HG03575 (cell line): ENCODE data around the gene BPIFB2.

Experiments
- ATAC-seq: cut with Tn5 transposase; IDR thresholded peaks from one replicate; pipeline ENCODE4 v1.9.1; 2021; ENCODE audit not compliant: unreplicated experiment, insufficient number of reproducible peaks, low FRiP score; ENCODE audit errors: extremely low read depth

BPIFB2 gene

DNA sequence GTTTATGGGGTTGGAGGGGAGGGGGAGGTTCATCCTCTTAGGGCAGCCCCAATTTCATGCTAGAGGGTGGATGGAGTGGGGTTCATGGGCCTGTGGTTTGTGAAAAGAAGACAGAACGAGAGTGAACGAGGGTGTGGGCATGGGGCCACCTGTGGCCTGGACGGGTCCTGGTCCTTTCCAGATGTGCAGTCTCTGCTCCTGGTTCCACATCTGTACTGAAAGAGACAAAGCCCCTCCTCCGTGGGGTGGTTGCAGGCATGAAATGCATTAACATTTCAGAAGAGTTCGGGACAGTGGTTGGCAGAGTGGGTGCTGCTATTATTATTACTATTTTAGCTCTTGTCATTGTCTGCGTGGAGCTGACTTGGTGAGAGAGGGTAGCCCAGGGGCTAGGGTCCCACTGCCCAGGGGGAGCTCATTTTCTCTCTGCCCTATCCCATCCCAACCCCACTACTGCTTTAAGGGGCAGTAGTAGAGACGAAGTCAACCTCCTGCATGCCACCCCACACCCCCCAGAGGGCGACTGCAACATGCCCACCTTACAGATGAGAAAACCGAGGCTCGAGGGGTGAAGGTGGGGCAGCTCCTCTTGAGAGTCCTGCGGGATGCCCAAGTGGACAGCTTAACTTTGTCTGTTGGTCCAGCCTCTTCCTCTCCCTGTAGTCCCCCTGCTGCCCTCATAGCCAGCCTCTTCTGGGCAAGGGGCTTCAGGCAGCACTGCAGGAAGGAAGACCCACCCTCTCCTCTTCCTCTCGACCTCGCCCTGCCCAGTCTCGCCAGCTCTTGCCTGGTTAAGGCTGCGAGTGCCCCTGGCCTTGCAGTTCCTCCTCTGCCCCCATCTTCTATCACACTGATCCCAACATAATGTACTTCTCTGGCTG lies 8.4 kb downstream of the BPIFB2 start:
- ATAC-seq: no peak

DNA sequence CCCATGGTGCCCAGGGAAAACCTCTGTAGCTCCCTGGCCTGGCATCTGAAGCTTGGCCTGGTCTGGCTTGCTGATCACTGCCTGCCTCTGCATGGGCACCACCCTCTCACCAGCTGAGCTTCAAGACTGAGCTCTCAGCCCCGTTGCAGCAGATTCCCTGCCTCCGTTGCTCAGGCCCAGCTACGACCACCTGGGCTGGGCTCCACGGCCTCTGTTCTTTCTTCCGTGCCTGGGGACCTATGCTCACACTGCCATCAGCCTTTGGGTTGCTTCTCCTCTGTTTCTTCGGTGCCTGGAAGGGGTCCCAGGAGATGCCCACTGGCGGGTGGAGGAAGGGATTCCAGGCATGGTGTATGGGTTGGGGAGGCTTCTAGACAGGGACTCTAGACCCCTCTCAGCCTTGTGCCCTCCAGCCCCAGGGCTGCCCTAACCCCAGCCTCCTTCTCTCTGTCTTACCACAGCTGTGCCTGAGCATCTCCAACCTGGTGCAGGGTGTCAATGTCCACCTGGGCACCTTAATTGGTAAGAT lies 9.1 kb downstream of the BPIFB2 start:
- ATAC-seq: no peak

DNA sequence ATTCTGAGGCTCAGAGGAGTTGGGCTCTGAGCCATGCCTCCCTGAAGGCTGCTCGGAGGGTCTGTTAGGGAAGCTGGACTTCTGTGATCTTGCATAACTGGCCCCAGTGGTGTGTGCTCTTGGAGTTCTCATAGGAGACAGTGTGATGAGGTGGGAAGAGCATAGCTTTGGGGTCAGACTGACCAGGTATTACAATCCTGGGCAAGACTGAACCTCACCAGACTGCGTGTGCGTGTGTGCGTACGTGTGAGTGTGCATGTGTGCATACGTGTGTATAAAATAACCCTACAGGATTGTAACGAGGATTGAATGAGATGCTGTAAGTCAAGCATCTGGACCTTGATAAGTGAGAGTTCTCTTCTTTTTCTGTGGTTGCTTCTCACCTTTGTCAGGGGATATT lies 10.0 kb downstream of the BPIFB2 start:
- no peak for ATAC-seq

DNA sequence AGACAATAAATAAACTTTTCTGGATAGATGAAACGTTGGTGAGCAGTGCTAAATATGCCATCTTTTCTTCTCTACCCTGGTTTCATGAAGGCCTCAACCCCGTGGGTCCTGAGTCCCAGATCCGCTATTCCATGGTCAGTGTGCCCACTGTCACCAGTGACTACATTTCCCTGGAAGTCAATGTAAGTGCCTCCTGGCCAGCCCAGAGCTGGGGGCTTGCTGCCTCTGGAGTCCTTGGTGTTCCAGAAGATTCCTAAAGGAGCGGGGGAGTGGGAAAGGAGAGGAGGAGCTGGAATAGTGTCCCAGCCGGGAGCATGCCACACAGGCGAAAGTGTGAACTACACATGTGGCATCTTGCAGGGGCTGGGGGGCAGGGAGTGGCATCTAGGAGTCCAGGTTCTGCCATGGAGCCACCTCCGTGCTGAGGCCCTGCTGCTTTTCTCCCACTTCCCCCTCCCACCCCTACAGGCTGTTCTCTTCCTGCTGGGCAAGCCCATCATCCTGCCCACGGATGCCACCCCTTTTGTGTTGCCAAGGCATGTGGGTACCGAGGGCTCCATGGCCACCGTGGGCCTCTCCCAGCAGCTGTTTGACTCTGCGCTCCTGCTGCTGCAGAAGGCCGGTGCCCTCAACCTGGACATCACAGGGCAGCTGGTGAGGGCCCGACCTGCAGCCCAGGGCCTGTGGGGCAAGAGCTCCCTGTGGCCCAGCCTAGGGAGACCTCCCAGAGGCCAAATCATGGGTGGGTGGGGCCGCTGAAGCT lies 10.8 kb downstream of the BPIFB2 start:
- no peak for ATAC-seq

DNA sequence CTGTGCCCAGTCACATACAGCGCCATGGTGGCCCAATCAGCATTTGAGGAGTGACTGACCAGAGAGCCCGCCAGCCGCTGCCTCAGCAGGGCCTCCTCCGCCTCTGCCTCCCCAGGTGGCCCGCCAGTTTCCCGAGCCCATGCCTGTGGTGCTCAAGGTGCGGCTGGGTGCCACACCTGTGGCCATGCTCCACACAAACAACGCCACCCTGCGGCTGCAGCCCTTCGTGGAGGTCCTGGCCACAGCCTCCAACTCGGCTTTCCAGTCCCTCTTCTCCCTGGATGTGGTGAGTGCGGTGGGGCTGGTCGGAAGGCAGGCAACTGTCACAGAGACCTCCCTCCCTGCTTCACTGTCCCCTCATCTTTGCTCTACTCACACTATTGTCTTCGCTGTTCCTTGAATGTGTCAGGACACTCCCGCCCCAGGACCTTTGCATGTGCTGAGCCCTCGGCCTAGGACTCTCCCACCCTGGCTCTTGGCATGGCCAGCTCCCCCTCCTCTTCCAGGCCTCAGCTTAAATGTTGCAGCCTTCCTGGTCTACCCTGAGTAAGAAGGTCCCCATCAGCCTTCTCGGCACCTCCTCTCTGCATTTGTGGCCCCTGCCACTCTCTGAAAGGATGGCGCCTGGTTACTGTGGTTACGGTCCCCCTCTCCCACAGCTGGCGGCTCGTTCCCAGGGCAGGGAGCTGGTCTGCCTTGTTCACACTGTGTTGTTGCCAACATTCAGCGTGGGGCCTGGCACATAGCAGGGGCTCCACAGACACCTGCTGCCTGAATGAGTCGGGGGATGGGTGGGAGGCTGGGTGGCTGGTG lies 12.2 kb downstream of the BPIFB2 start:
- ATAC-seq: no peak

DNA sequence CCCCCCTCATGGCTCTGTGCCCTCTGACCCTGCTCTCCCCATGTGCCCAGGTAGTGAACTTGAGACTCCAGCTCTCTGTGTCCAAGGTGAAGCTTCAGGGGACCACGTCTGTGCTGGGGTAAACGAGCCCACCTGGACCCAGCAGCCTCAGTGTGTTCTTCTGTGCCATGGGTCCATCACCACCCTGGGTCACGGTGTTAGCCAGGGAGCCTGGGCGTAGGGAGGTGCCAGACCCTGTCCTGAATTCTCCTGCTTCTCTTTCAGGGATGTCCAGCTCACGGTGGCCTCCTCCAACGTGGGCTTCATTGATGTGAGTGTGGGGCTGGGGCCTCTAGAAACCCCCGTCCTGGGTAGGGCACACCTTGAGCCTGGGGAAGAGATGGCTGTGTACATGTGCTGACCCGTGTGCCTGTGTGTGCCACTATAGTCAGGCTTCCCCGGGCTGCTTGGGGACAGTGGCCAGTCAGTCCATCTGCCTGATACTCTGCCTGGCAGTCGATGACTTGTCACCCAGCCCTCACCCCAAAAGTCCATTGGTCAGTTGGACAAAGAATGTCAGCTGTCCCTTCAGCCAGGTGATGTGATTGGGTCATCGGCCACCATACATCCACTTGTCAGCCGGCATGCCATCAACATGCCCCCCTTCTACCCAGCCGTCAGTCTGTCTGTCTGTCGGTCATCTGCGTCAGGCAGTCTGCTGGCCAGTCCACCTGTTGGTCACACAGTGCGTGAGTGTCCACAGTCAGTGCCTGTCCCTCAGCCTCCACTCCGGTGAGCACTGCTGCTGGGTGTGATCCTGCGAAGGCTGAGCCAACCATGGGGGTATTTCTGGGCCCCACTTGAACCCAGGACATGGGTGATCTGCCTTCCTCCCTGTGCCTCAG lies 13.0 kb downstream of the BPIFB2 start:
- ATAC-seq: no peak

DNA sequence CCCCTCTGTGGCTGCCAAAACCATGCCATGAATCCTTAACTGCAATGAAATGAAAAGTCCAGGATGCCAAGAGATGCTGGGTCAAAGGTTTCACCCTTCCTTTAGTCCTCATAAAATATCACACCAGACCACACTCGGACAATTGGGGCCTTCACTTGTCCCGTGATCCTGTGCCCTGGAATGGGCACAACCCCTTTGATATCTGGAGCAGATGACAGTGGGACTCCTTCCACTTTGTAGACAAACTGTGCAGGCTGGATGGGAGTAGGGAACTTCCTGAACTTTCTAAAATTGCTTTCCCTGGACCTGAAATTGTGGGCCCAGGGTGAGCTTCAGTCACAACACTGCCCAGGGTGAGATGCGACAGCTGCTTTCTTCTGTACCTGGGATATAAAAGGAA lies 14.4 kb downstream of the BPIFB2 start:
- ATAC-seq: no peak

DNA sequence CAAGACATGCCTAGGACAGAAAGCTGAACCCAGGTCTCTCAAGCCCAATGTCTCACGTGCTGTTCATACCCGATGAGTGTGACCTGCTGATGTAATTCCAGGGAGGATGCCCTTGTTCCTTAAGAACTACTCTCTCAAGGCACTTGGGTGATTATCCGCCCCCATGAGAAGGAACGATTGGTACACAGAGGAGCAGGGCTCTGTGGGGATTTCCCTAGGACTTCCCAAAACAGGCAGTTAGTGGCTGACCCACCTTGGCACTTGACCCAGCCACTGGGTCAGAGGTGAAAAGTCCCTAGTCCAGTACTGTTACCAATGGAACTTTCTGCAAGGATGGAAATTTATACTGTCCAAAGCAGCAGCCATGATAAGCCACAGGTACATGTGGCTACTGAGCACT lies 14.8 kb downstream of the BPIFB2 start:
- no peak for ATAC-seq

DNA sequence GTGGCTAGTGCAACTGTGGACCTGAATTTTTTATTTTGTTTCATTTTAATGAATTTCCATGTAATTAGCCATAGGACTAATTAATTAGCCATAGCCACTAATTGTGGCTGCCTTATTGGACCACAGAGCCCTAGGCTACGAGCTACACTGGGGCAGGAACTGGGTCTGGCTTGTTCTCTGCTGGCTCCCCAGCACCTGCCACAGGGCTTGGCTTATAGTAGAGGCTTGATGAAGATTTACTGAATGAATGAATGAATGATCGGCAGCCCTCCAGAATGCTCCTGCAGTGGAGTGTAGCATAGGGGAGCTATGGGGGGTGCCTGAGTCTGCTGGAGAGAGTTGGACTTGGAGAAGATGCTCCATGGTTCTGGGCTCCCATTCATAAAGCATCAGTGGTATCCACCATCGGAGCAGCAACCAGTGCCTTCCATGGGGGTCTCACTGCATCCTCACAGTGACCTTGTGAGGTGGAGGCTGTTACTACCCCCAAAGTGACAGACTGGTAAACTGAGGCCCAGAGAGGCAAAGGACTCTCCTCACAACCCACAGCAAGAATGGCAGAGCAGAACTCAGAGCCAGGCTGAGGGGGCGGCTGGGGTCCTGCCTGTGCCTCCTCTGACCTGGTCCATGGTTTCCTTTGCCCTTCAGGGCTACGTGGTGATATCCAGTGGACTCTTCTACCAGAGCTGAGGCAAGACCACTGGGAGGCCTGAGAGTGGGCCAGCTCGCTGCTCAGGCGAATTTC lies 15.4 kb downstream of the BPIFB2 start:
- ATAC-seq: no peak

DNA sequence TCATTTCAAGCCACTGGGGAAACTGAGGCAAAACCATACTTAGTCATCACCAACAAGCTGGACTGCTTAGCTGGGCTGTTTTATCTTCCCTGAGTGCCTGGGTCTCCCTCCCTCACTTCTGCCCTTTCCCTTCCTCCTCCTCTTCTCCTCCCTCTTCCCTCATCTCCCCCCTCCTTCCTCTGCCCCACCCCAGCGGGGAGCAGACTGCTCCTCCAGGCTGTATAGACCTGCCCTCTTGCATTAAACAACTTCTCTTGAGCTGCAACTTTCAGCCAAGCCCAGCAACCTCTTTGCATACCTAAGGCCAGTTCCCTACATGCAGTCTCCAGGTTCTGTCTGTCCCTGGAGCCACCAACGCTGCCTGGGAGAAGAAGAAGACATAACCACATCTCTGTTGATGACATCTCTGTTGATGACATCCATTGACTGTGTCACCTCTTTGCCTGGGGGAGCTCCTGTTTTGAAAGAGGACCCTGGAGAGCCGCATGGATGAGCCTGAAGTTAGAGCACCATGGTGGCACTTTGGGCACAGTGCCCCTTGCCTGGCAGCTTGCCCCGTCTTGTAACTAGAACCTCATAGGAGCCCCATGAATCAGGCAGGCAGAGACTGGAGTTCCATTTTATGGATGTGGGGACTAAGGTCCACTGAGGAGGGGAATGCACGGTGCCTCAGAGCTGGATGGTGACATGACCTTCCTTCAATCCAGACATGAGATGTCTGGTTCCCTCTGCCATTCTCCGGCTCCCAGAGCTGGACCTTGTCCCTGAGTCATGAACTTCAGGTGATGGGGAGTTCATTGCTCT lies 16.1 kb downstream of the BPIFB2 start:
- ATAC-seq: no peak

DNA sequence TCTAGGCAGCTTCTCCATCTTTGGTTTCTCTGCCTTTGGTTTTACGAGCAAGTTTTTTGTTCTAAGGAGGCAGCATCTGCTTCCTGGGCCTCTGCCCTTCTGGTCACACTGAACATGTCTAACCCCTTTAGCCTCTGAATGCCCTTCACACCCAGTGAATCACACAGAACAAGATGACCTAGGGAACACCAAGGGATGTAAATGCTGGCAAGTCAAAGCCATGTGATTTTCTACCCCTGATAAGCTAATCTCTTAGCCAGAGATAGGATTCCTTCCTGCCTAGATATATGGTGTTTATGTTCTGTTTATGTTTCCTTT lies 16.7 kb downstream of the BPIFB2 start:
- ATAC-seq: no peak

DNA sequence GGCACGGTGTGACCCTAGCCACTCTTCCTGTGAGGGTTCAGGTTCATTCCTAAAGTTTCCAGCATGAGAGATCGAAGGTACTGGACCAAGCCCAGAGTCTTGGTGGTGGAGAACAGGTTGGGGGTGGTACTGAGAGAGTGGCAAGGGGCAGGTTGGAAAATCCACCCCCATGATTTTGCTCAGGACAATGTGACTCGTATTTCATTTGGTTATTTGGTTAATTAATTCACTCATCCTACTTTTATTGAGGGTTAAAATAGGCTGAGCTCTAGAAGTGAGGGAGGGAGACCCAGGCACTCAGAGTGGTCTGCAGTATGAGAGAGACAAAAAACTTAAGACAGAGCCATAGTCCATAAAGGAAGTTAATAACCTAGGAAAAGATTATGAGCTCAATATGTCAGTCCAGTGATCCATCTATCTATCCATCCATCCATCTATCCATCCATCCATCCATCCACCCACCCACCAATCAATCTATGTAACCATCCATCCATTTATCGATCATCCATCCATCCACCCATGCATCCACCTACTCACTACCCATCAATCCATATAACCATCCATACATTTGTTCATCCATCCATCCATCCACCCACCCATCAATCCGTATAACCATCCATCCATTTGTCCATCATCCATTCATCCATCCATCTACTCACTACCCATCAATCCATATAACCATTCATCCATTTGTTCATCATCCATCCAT lies 17.3 kb downstream of the BPIFB2 start:
- no peak for ATAC-seq

DNA sequence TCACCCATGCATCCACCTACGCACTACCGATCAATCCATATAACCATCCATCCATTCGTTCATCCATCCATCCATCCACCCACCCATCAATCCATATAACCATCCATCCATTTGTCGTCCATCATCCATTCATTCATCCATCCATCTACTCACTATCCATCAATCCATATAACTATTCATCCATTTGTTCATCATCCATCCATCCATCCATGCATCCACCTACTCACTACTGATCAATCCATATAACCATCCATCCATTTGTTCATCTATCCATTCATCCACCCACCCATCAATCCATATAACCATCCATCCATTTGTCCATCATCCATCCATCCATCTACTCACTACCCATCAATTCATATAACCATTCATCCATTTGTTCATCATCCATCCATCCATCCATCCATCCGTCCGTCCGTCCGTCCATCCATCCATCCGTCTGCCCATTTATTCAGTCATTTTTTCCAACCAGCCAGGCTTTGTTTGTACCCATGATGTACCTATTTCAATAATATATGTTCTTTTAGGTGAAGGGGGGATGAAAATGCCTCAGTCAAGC lies 17.9 kb downstream of the BPIFB2 start:
- no peak for ATAC-seq

DNA sequence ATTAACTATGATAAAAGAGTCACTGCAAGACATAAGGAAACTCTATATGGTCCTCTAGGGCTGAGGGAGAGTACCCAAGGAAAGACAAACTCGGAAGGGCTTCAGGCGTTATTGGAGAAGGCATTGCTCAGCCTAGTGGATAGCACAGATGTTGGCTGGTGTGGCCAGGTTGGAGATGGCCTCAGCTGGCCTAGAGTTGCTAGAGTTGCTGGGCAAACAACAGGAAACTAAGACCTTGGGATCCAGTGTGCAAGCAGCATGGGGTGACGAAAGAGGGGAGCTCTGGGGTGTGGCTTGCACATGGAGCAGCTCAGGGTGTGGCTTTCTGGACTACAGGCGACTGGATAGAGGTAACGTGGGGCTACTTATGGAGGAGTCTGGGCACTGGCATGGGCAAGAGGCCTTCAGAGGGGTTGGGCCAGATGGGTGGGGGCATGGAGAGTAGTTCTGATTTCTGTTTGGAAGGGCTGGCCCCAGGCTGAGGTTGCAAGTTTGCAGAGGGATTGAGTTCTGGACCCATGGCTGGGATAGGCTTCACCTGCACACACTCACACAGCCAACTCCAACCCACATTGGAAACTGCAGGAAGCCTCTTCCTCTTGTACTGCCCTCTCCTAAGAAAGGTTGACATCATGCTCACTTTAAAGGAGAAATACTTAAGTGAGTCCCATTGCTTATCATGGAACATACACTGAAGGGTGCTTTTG lies 18.7 kb downstream of the BPIFB2 start:
- no peak for ATAC-seq

DNA sequence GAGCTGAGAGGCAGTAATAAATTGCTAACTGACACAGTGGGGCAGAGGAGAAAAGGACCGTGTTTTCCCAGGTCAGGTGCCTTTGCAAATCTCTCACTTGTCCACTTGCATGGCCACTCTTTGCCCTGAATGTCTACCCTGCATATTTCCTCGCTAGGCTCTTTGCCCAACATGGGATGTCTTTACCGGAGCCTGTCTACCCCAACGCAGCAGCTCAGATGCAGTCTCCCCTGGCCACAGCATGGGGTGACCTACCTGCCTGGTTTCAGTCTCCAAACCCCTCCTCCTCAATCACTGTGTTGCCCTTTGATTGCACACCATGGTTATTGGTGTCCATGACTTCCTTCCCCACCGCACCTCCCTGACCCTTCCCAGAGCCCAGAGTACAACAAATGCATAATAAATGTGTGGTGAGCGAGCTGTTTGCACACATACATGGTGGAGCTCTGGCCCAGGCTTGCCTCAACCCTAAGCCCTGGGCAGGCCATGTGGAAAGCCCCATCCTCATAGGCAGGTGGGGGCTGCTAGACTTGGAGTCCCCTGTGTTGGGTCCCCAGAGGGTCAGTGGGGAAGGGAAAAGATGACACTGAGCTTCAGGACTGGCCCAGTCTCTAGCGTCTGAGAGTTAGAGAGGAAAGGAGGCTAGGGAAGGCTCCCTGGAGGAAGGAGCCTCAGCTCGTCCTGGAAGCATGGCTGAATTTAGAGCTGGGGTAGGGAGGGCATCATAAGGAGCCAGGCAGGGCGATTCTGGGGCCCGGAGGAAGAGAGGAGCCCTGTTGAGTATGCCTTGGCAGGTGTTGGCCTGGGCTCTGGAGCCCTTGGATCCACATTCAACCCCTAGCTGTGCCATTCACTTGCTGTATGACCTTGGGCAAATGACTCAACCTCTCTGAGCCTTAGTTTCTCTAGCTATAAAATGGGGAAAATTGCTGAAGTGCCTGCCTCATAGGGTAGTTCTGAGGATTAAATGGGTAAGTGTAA lies 19.6 kb downstream of the BPIFB2 start:
- ATAC-seq: no peak
